Stimulated activated CD4-positive, alpha-beta T cell treated with anti-CD3 and anti-CD28 coated beads, TNF-alpha, amount 100 ng/mL, for 48 hours (primary cell): Measurements from ENCODE around the gene THADA.

Experiments
- DNase-seq, 3 donors: peaks; one replicate each; pipeline ENCODE4 v3.0.0-alpha.2; 2020; ENCODE audit warnings: low read depth in 3 of 3

The THADA gene

GRCh38 chr2:43349904-43350303 lies 245.9 kb downstream of the THADA start:
- DNase-seq = no peak

GRCh38 chr2:43348908-43349661 lies 246.8 kb downstream of the THADA start:
- no peak for DNase-seq

GRCh38 chr2:43347746-43348145 lies 248.1 kb downstream of the THADA start:
- no peak for DNase-seq

GRCh38 chr2:43346602-43347567 lies 249.0 kb downstream of the THADA start:
- no peak for DNase-seq

- no peak for DNase-seq
Measured at GRCh38 chr2:43345872-43346271, 250.0 kb downstream of the THADA start.

- DNase-seq = no peak
Measured at GRCh38 chr2:43345391-43345813, 250.4 kb downstream of the THADA start.

GRCh38 chr2:43344868-43345373 lies 250.9 kb downstream of the THADA start:
- DNase-seq = no peak

- no peak for DNase-seq
Measured at GRCh38 chr2:43343573-43344304, 252.1 kb downstream of the THADA start.

GRCh38 chr2:43341959-43342757 lies 253.7 kb downstream of the THADA start:
- DNase-seq = no peak

- DNase-seq = no peak
Measured at GRCh38 chr2:43340945-43341356, 254.9 kb downstream of the THADA start.

- DNase-seq = no peak
Measured at GRCh38 chr2:43340066-43340465, 255.8 kb downstream of the THADA start.

- no peak for DNase-seq
Measured at GRCh38 chr2:43333656-43334144, 262.1 kb downstream of the THADA start.

- DNase-seq = no peak
Measured at GRCh38 chr2:43333101-43333655, 262.7 kb downstream of the THADA start.

GRCh38 chr2:43332653-43333052 lies 263.2 kb downstream of the THADA start:
- no peak for DNase-seq

- no peak for DNase-seq
Measured at GRCh38 chr2:43331422-43331821, 264.4 kb downstream of the THADA start.

- no peak for DNase-seq
Measured at GRCh38 chr2:43329637-43330036, 266.2 kb downstream of the THADA start.

GRCh38 chr2:43328832-43329231 lies 267.0 kb downstream of the THADA start:
- no peak for DNase-seq

- DNase-seq = no peak
Measured at GRCh38 chr2:43328133-43328532, 267.7 kb downstream of the THADA start.

GRCh38 chr2:43327119-43327518 lies 268.7 kb downstream of the THADA start:
- no peak for DNase-seq

GRCh38 chr2:43326101-43326825 lies 269.6 kb downstream of the THADA start:
- DNase-seq = no peak
